ENCODE measurements around the gene NDUFV3. TPM values are rescaled to one million over a fixed set of nuclear protein-coding genes. Genes with fewer than 3 reads are reported as not detected.

NDUFV3 gene
- total and polyA plus RNA-seq, 2 donors (not counting 1 experiment from before 2014, with no cell fraction given), result 37.7 to 38.2 TPM

DNA sequence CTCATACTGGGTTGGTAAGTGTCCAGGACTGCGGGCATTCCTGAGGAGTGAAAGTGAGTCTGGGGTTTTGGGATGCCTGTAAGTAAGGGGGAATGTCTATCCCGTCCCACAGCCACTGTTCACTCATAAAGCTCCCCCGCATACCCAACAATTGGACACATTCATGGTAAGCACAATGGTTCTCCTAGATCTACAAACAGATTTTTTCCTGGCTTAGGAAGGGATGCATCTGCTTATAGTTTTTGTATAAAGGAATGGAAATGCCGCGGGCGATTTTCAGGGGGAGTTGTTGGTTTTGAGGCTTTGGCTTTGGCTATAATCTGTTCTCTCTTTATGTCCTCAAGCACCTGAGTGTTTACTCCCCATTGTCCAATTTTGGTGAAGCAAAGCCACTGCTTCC lies 25.2 kb downstream of the NDUFV3 start:
- H3K4me1 ChIP-seq (ENCODE audit: control insufficient read depth, extremely low read depth, insufficient read depth, low read length), result no peaks in the 10 kb centered on the region
- no peaks in the 10 kb centered on the region for H3K36me3 ChIP-seq (ENCODE audit: control insufficient read depth, insufficient read depth, low read length)
- H3K9me3 ChIP-seq (ENCODE audit: control insufficient read depth, insufficient read depth, low read depth, low read length), result no peaks in the 10 kb centered on the region
- no peaks in the 10 kb centered on the region for H3K79me2 ChIP-seq (ENCODE audit: control insufficient read depth, insufficient read depth, low read length)
- DNase-seq (ENCODE audit: low read depth in 2 of 2), result no peak
- H3K4me3 ChIP-seq (replicated peaks in 1 of 4; ENCODE audit: control extremely low read depth in 1 of 4, insufficient read depth in 1 of 4, low read depth in 3 of 4, low read length in 4 of 4), result no peak overlapping the region
- no peak overlapping the region for H3K4me2 ChIP-seq (ENCODE audit: extremely low read depth, insufficient read depth, low read length)
- no peak overlapping the region for H3K9ac ChIP-seq (ENCODE audit: insufficient read depth, low read length)
- no peak for TF ChIP-seq EZH2 (IDR thresholded peaks at IDR 0.05; ENCODE audit: low read length, missing control alignments)
- TF ChIP-seq, protein P1, sequence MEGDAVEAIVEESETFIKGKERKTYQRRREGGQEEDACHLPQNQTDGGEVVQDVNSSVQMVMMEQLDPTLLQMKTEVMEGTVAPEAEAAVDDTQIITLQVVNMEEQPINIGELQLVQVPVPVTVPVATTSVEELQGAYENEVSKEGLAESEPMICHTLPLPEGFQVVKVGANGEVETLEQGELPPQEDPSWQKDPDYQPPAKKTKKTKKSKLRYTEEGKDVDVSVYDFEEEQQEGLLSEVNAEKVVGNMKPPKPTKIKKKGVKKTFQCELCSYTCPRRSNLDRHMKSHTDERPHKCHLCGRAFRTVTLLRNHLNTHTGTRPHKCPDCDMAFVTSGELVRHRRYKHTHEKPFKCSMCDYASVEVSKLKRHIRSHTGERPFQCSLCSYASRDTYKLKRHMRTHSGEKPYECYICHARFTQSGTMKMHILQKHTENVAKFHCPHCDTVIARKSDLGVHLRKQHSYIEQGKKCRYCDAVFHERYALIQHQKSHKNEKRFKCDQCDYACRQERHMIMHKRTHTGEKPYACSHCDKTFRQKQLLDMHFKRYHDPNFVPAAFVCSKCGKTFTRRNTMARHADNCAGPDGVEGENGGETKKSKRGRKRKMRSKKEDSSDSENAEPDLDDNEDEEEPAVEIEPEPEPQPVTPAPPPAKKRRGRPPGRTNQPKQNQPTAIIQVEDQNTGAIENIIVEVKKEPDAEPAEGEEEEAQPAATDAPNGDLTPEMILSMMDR (conservative IDR thresholded peaks at IDR 0.05 in 1 of 2, IDR thresholded peaks at IDR 0.05 in 1 of 2; ENCODE audit: low read depth in 1 of 2, low read length in 2 of 2), result no peak
- no peak overlapping the region for H2AFZ ChIP-seq (ENCODE audit: low read length)
- no peaks in the 10 kb centered on the region for H3K27me3 ChIP-seq (ENCODE audit: control insufficient read depth, insufficient read depth, low read length)
- H4K20me1 ChIP-seq (ENCODE audit: control insufficient read depth, extremely low read depth, insufficient read depth, low read length), result no peaks in the 10 kb centered on the region
- no peak overlapping the region for H3K27ac ChIP-seq (ENCODE audit: insufficient read depth, low read length)

DNA sequence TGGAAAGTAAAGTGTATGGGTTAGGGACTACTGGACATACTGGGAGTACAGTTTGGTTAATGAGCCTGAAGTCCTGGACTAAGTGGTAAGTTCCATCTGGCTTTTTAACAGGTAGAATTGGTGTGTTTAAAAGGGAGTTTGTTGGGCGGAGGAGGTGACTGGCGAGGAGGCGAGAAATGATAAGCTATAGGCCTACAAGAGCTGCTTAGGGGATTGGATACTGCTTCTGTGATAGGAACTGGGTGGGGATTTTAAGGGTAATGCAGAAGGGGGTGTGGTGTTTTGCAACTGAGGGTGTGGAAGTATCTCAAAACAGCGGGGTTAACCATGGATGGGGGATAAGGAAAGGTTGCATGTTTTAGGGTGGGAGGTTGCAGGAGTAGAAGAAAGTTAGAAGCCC lies 28.8 kb downstream of the NDUFV3 start:
- Histone ChIP-seq H3K36me3 (ENCODE audit: control insufficient read depth, insufficient read depth, low read length) (no peaks in the 10 kb centered on the region), H3K9me3 (ENCODE audit: control insufficient read depth, insufficient read depth, low read depth, low read length) (no peaks in the 10 kb centered on the region), H3K4me1 (ENCODE audit: control insufficient read depth, extremely low read depth, insufficient read depth, low read length) (peaks cover 2% of the 10 kb centered on the region), H3K79me2 (ENCODE audit: control insufficient read depth, insufficient read depth, low read length) (no peaks in the 10 kb centered on the region), H4K20me1 (ENCODE audit: control insufficient read depth, extremely low read depth, insufficient read depth, low read length) (no peaks in the 10 kb centered on the region), H3K4me3 (replicated peaks in 1 of 4; ENCODE audit: control extremely low read depth in 1 of 4, insufficient read depth in 1 of 4, low read depth in 3 of 4, low read length in 4 of 4) (no peak overlapping the region), H3K4me2 (ENCODE audit: extremely low read depth, insufficient read depth, low read length) (no peak overlapping the region), H2AFZ (ENCODE audit: low read length) (no peak overlapping the region), H3K27me3 (ENCODE audit: control insufficient read depth, insufficient read depth, low read length) (no peaks in the 10 kb centered on the region), H3K27ac (ENCODE audit: insufficient read depth, low read length) (no peak overlapping the region), H3K9ac (ENCODE audit: insufficient read depth, low read length) (no peak overlapping the region)
- no peak for DNase-seq (ENCODE audit: low read depth in 2 of 2)
- TF ChIP-seq, protein P1 (conservative IDR thresholded peaks at IDR 0.05 in 1 of 2, IDR thresholded peaks at IDR 0.05 in 1 of 2; ENCODE audit: low read depth in 1 of 2, low read length in 2 of 2), result no peak
- TF ChIP-seq EZH2 (IDR thresholded peaks at IDR 0.05; ENCODE audit: low read length, missing control alignments), result no peak

GRCh38 chr21:42922918-42923317 lies 29.8 kb downstream of the NDUFV3 start:
- Histone ChIP-seq H3K4me2 (ENCODE audit: extremely low read depth, insufficient read depth, low read length) (no peak overlapping the region), H4K20me1 (ENCODE audit: control insufficient read depth, extremely low read depth, insufficient read depth, low read length) (no peaks in the 10 kb centered on the region), H3K4me3 (replicated peaks in 1 of 4; ENCODE audit: control extremely low read depth in 1 of 4, insufficient read depth in 1 of 4, low read depth in 3 of 4, low read length in 4 of 4) (no peak overlapping the region), H3K27ac (ENCODE audit: insufficient read depth, low read length) (no peak overlapping the region), H3K4me1 (ENCODE audit: control insufficient read depth, extremely low read depth, insufficient read depth, low read length) (peaks cover 2% of the 10 kb centered on the region), H3K27me3 (ENCODE audit: control insufficient read depth, insufficient read depth, low read length) (no peaks in the 10 kb centered on the region), H3K79me2 (ENCODE audit: control insufficient read depth, insufficient read depth, low read length) (no peaks in the 10 kb centered on the region), H3K9me3 (ENCODE audit: control insufficient read depth, insufficient read depth, low read depth, low read length) (no peaks in the 10 kb centered on the region), H2AFZ (ENCODE audit: low read length) (no peak overlapping the region), H3K9ac (ENCODE audit: insufficient read depth, low read length) (no peak overlapping the region), H3K36me3 (ENCODE audit: control insufficient read depth, insufficient read depth, low read length) (no peaks in the 10 kb centered on the region)
- no peak for DNase-seq (ENCODE audit: low read depth in 2 of 2)
- TF ChIP-seq EZH2 (IDR thresholded peaks at IDR 0.05; ENCODE audit: low read length, missing control alignments), result no peak
- TF ChIP-seq, protein P1 (conservative IDR thresholded peaks at IDR 0.05 in 1 of 2, IDR thresholded peaks at IDR 0.05 in 1 of 2; ENCODE audit: low read depth in 1 of 2, low read length in 2 of 2), result no peak

Data from fibroblast of lung (primary cell).